NCI-H82 (cell line): ENCODE data around the gene CYP2U1.

Experiments
- DNase-seq: peaks from one replicate; lab custom pipeline; 2025; lab: John Stamatoyannopoulos, UW

CYP2U1 gene

DNA sequence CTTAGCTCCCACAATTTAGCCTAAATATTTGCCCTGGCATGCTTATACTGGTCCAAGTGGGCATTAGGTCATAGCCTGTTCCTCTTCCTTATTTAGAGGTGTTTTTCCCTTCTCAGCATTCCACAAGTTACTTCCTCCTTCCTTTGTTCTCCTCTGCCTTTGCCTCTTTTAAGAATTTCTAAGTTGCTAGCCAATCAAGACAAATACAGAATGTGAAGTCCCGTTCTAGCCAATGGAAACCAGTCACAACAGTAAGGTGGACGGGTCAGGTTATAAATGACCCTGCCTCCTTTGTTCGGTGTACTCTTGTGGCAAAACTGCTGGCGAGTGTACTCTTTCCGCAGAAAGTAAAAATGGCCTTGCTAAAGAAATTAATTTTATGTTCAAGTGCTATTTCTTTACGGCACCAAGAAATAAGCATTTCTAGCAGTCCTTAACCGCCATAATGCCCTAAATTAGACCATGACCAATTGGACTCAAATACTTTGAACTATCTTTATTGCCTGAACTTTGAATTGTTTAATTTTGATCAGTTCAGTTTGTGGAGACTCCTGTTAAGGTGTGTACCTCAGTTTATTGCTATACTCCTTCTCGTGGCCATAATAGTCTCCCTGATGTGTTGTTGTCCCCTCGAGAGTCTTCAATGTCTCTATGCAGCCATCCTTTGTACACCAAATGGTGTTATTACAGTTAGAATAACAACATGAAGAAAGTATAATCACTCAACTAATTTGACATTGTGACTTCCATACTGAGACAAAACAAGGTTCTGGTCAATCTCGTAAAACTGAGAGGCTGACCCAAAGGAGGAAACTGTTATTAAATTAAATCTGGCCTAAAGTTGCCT is 56.8 kb downstream of the CYP2U1 start:
- no peak for DNase-seq

DNA sequence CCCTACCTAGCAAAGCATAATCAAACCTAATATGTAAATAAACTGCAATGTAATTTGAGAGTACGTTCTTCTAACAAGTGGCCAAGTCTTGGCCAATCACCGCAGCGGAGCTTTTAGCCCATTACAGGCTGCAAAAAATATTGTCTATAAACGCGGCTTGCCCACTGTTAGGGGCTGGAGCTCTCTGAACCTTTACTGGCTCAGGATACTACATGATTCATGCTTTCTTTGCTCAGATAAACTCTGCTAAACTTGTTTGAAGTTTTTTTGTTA is 57.4 kb downstream of the CYP2U1 start:
- no peak for DNase-seq

DNA sequence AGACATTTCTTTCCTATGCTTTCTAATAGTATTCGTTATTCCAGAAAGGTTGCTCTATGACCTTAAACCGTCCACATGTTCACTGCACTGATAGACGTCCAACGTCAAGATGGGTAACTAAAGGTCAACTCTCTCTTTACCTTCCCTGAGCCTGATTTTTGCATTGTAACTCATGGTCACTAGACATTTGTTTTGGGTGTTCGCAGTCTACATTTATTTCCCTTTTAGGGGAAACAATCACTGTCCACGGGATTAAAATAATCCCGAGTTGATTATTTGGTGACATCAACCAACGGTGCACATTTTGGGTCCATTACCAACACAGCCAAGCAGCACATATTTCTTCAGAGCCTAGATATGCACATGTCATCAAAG is 57.8 kb downstream of the CYP2U1 start:
- DNase-seq = no peak

DNA sequence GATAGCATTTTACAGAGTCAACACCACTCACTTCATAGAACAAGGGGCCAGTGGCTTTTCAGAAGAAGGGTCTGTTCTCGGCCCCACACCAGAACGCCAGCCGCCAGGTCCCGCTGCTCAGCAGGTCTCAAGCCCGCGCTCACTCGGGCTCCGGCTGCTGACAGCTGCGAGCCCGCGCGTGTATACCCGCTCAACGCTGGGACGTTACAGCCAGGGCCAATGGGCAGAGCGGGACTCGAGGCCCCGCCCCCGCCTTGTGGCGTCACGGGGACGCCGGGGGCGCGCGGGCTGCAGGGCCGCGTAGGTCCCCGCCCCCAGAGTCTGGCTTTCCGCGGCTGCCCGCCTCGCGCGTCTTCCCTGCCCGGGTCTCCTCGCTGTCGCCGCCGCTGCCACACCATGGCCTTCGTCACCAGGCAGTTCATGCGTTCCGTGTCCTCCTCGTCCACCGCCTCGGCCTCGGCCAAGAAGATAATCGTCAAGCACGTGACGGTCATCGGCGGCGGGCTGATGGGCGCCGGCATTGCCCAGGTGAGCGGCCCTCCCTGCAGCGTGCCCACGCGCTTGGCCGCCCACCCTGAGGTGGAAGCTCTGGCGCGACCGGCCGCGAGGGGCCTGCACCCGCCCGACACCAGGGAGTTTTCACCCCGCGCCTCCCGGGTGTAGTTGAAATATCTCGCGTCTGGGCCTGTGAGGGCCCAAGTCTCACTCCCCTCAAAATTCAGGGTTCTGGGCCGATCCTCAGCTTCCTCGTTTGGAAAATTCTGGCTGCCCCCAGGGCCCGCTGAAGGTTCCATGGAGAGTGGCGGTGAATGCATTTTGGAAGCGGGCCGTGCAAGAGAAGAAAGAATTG is 58.4 kb downstream of the CYP2U1 start, which contains the start of gene HADH:
Gene HADH, plus strand, starts transcription at position 353 of the 850 bp plus-strand sequence. Its CDS starts 44 bp downstream, at position 397.
- peak; percentile 94 for DNase-seq

DNA sequence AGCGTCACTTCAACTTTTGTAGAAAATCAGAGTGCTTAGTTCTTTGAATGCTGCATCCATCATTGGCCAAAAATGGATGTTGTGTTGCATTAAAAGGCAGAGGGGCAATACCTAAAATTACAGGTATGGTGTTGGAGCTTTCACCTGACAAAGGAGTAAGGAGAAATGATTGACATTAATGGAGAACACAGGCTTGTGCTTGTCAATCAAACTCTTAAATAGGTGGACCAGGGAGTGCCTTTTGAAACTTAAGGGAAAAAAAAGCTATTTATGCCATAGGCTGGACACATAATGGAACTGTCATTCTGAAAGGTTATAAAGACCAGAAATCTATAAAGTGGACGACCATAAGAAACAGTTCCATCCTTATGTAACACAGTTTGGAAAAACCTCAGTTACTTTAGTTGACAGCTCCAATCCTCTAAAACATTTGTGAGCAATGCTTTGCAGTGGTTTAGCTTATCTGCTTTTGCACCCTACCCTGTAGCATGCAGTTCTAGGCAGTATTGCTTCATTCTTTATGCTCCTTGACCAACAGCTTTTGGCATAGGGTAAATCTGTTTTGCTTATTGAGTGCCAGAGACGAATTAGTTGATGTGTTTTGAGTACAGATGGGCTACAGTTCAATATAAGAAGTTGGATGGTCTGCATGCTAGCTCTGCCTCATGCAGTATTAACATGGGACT is 60.7 kb downstream of the CYP2U1 start:
- peak; percentile 10 for DNase-seq

DNA sequence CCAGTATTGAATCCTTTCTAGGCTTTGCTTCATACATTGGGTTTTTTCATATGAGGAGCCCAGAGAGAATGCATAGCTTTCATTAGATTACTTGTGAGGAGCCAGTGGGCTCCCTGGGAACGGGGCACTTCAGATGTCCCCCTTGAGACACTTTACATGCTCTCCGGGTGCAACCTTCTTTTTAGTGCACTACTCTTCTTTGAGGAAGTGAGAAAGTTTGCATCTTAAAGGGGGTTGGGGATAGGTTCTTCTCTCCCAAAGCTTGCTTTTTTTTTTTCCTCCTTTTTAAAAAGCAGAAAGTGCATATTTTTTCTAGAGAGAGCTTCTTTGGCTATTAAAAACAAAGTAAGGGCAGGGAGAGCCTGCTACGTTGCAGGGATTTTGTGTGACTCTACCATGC is 62.6 kb downstream of the CYP2U1 start:
- no peak for DNase-seq

DNA sequence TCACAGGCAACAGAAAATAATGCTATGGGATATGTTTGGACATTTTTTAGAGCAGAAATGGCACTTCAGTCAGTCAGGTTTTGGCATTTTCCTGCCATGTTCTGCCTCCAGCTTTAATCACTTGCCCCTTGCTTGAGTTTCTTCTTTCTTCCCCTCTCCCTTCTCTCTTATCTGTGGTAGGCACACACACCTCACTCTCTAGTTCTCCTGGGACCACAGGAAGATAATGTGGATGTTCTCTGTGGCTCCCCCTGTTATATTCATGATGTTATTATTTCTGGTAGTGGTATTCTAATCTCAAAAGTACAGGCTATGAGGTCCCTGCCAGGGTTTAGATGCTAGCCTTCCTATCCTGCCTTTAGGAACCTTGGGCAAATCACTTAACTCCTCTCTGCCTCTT is 63.5 kb downstream of the CYP2U1 start:
- no peak for DNase-seq

DNA sequence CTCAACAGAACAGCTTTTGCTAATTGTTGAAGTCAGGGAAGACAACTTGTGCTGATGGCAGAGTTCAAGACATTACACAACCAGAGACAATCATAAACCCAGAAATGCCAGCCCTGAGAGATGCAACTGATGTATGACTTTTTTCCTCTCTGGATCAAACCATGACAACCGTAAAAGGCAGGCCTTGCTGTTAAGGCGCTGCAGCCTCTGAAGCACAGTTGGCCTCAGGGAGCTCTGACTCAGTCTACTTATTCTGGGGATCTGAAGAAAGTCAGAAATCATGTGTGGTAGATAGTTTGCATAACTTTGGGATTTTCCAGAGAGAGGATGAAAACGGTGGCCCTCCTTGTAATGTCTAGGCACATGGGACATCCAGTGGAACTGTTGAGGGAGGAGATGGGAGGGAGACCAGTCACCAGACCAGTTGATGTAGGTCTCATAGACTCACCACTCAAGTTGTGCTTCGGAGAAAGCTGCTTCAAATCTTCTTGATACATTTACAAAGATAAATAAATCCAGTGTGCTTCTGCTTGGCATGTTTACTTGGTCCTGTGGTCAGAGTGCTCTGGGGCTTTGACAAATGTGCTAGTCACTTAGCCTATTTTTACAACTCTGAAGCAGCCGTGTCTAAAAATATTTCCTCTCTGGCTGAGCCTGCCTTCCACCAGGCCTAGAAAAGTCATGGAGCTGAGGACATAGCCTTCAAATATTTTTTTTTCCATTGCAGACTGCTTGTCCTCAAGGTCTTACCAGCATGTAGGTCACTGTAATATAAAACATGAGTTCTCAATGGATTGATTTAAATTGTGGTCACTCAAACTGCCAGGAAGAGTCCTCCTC is 65.8 kb downstream of the CYP2U1 start:
- no peak for DNase-seq

DNA sequence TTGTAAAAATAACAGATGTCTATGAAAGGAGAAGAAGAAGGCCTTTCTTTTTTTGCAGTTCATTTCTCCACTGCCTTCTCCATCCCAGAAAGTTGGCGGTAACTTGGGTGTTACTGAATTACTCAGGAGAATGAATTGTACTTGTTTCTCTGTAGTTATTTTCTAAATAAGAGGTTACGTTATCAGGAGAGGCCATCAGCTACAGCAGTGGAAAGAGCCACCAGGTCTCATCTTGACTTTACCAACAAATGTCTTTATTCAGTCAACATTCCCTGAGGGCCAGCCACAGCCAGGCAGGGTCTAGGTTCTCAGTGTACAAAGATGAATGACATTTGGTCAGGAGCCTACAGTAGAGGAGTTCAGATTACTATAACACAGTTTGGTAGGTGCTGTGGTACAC is 66.4 kb downstream of the CYP2U1 start:
- DNase-seq = no peak

DNA sequence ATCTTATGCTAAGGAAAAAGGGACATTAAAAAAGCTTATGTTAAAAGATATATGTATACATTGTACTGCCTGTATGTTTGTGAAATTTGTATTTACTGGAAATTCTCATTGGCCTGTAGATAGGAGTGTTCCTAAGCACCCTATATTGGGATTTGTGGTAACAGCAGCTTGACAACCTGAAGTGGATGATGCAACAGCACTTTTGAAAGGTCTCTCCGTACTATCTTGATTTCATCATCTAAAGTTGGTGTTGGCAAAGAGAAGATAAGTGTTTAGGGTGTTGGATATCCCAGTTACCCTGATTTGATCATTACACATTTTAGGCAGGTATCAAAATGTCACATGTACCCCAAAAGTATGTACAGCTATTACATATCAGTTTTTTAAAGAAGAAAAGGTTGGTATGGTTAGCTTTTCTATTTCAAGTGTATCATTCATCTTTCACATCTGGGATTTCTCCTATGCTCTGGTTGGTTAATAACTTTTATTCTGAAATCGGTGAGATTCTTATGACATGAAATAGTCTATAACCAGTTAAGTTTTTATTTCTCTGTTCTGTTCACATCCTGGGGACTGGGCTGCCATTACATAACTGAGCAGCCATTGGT is 68.7 kb downstream of the CYP2U1 start:
- DNase-seq = no peak

DNA sequence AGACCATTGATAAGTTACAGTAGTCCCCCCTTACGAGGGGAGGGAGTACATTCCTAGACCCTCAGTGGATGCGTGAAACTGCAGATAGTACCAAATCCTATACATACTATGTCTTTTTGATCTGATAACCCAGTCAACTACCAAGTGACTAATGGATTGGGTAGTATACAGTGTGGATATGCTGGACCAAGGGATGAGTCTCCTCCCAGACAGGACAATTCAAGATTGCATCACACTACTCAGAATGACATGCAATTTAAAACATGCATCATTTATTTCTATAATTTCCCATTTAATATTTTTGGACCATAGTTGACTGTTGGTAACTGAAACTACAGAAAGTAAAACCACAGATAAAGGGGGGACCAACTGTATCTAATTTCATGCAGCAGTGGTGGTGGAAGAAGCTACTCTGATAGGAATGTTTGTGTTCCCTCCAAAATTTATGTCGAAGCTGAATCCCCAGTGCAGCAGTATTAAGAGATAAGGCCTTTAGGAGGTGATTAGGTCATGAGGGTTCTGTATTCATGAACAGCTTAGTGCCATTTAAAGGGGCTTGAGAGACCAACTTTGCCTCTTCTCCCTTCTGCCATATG is 70.3 kb downstream of the CYP2U1 start:
- DNase-seq = peak; percentile 17
